MM.1S (cell line): ENCODE measurements around the gene PLEKHB1.

Experiments used
- DNase-seq: peaks from one replicate; pipeline ENCODE4 v3.0.0-alpha.2; 2015
- H2AFZ ChIP-seq: fragments of 300-600 bp; sonication (generic); 2 replicates; pipeline ENCODE4 v1.6.0; 2016; ENCODE audit warnings: antibody characterized with exemption, low read length
- H3F3A ChIP-seq: fragments of 300-600 bp; sonication (generic); 2 replicates; pipeline ENCODE4 v1.6.1; 2016; ENCODE audit warnings: mild to moderate bottlenecking, antibody characterized with exemption, low read length, moderate library complexity, mixed read lengths; ENCODE audit not compliant: insufficient read depth
- H3K27ac ChIP-seq: fragments of 300-600 bp; sonication (generic); 2 replicates; pipeline ENCODE4 v1.5.1; 2016; ENCODE audit warnings: mild to moderate bottlenecking, low read length
- H3K27me3 ChIP-seq: fragments of 300-600 bp; sonication (generic); replicated peaks from 2 replicates; pipeline ENCODE4 v1.6.0; 2016; ENCODE audit warnings: low read length; ENCODE audit not compliant: insufficient read depth
- H3K36me3 ChIP-seq: fragments of 300-600 bp; sonication (generic); replicated peaks from 2 replicates; pipeline ENCODE4 v1.6.1; 2016; ENCODE audit warnings: mild to moderate bottlenecking, low read length, mixed read lengths; ENCODE audit not compliant: insufficient read depth
- H3K4me1 ChIP-seq: fragments of 300-600 bp; sonication (generic); 2 replicates; pipeline ENCODE4 v1.6.1; 2016; ENCODE audit warnings: low read length, mixed read lengths
- H3K4me2 ChIP-seq: fragments of 300-600 bp; sonication (generic); 2 replicates; pipeline ENCODE4 v1.6.0; 2016; ENCODE audit warnings: low read depth, low read length
- H3K4me3 ChIP-seq: fragments of 300-600 bp; sonication (generic); 2 replicates; pipeline ENCODE4 v1.5.1; 2016; ENCODE audit warnings: low read length, mixed read lengths
- H3K79me2 ChIP-seq: fragments of 300-600 bp; sonication (generic); 2 replicates; pipeline ENCODE4 v1.6.1; 2016; ENCODE audit warnings: mixed run types, low read length, mixed read lengths
- H3K9ac ChIP-seq: fragments of 300-600 bp; sonication (generic); 2 replicates; pipeline ENCODE4 v1.6.1; 2016; ENCODE audit warnings: low read length, mixed read lengths
- H3K9me2 ChIP-seq: fragments of 300-600 bp; sonication (generic); replicated peaks from 2 replicates; pipeline ENCODE4 v1.6.1; 2016; ENCODE audit warnings: mild to moderate bottlenecking, low read length, mixed read lengths; ENCODE audit not compliant: insufficient read depth
- H3K9me3 ChIP-seq: fragments of 300-600 bp; sonication (generic); replicated peaks from 2 replicates; pipeline ENCODE4 v1.6.1; 2016; ENCODE audit warnings: mild to moderate bottlenecking, low read length, mixed read lengths; ENCODE audit not compliant: insufficient read depth
- H4K20me1 ChIP-seq: fragments of 300-600 bp; sonication (generic); 2 replicates; pipeline ENCODE4 v1.6.1; 2016; ENCODE audit warnings: mild to moderate bottlenecking, low read length, moderate library complexity, mixed read lengths; ENCODE audit not compliant: insufficient read depth
- CTCF ChIP-seq: fragments of 300-600 bp; sonication (generic); IDR thresholded peaks from 2 replicates; pipeline ENCODE4 v1.5.1; 2016; ENCODE audit warnings: antibody characterized with exemption, low read length, mixed read lengths
- EZH2 ChIP-seq: fragments of 300-600 bp; sonication (generic); optimal IDR thresholded peaks from 2 replicates; pipeline ENCODE3; 2017; ENCODE audit warnings: low read depth, mild to moderate bottlenecking, antibody characterized with exemption, low read length, mixed read lengths
- EZH2phosphoT487 ChIP-seq: fragments of 300-600 bp; sonication (generic); IDR thresholded peaks from 2 replicates; pipeline ENCODE4 v1.6.1; 2018; ENCODE audit warnings: antibody characterized with exemption, low read length

The PLEKHB1 gene

DNA sequence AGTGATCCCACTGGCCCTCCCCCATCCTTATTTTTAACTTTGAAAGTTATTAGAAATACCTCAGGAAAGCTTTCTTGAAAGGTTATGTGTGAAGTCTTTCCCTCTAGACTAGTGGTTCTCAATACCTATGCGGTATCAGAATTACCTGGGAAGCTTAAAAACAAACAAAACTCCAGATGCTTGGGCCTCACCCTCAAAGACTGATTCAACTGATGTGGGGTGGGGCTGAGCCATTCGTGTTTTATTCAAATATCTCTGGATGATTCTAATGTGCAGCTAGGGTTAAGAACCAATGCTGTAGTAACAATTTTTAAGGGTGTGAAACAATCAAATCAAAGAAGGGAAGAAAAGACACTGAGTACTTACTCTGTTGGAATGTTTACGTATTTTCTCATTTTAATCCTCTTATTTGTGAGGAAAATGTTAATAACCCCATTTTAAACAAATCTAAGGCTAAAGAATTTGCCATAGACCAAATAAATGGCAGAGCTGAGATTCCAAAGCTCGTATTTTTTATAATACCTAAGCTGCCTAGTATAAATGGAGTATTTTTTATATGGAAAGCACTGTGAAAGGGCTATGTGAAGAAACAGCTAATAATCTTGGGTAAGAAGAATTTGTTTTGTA, 47.6 kb downstream of the PLEKHB1 start:
- no peak overlapping the region for H3K9ac ChIP-seq
- H4K20me1 ChIP-seq, result no peaks in the 10 kb centered on the region
- H2AFZ ChIP-seq, result no peak overlapping the region
- H3K27me3 ChIP-seq, result no peaks in the 10 kb centered on the region
- no peaks in the 10 kb centered on the region for H3K36me3 ChIP-seq
- no peaks in the 10 kb centered on the region for H3K4me1 ChIP-seq
- TF ChIP-seq EZH2 (no peak), EZH2phosphoT487 (no peak), CTCF (no peak)
- no peaks in the 10 kb centered on the region for H3K9me3 ChIP-seq
- no peak for DNase-seq
- no peak overlapping the region for H3K27ac ChIP-seq
- H3K4me3 ChIP-seq, result no peak overlapping the region
- H3K79me2 ChIP-seq, result no peaks in the 10 kb centered on the region
- no peaks in the 10 kb centered on the region for H3F3A ChIP-seq
- no peaks in the 10 kb centered on the region for H3K9me2 ChIP-seq
- H3K4me2 ChIP-seq, result no peak overlapping the region

- Histone ChIP-seq H3K4me1 (no peaks in the 10 kb centered on the region), H4K20me1 (no peaks in the 10 kb centered on the region), H3K9me2 (no peaks in the 10 kb centered on the region), H3K4me3 (no peak overlapping the region), H3K27ac (no peak overlapping the region), H3K27me3 (no peaks in the 10 kb centered on the region), H3K9me3 (no peaks in the 10 kb centered on the region), H3K4me2 (no peak overlapping the region), H3F3A (no peaks in the 10 kb centered on the region), H3K9ac (no peak overlapping the region), H3K79me2 (no peaks in the 10 kb centered on the region), H3K36me3 (0 out of 2 replicates have a peak, but pooled peaks cover 4% of the 10 kb centered on the region), H2AFZ (no peak overlapping the region)
- TF ChIP-seq EZH2phosphoT487, result no peak
- no peak for TF ChIP-seq CTCF
- TF ChIP-seq EZH2, result no peak
- DNase-seq, result no peak
Measured at GRCh38 chr11:73705053-73705452, 58.7 kb downstream of the PLEKHB1 start.

GRCh38 chr11:73710964-73711363, 64.6 kb downstream of the PLEKHB1 start:
- Histone ChIP-seq H3K79me2 (no peaks in the 10 kb centered on the region), H3K27ac (no peak overlapping the region), H3K9ac (no peak overlapping the region), H3K27me3 (no peaks in the 10 kb centered on the region), H2AFZ (no peak overlapping the region), H3K9me3 (no peaks in the 10 kb centered on the region), H4K20me1 (no peaks in the 10 kb centered on the region), H3K4me3 (no peak overlapping the region), H3K9me2 (no peaks in the 10 kb centered on the region), H3K36me3 (no peaks in the 10 kb centered on the region; the same call in 1 of the 2 replicates), H3K4me1 (no peaks in the 10 kb centered on the region), H3F3A (no peaks in the 10 kb centered on the region), H3K4me2 (no peak overlapping the region)
- no peak for TF ChIP-seq CTCF
- no peak for TF ChIP-seq EZH2
- TF ChIP-seq EZH2phosphoT487, result no peak
- no peak for DNase-seq
